NCI-H526 treated with DMSO at 0.1 percent for 48 hours (cell line): ENCODE measurements around the gene LRRTM2.
A peak's percentile ranks its signal among the peaks of the same experiment; 100 is the strongest.

ENCODE experiments used
- DNase-seq: peaks from one replicate; lab custom pipeline; 2025; lab: John Stamatoyannopoulos, UW

Gene LRRTM2

GRCh38 chr5:138883211-138883610 is 8.1 kb upstream of the LRRTM2 start:
- DNase-seq = no peak

- DNase-seq = no peak
Observed at GRCh38 chr5:138878437-138879235, 3.5 kb upstream of the LRRTM2 start.

GRCh38 chr5:138876811-138877210 is 1.7 kb upstream of the LRRTM2 start:
- DNase-seq = no peak

GRCh38 chr5:138875946-138876345 is 811 bp upstream of the LRRTM2 start:
- DNase-seq = no peak

DNA sequence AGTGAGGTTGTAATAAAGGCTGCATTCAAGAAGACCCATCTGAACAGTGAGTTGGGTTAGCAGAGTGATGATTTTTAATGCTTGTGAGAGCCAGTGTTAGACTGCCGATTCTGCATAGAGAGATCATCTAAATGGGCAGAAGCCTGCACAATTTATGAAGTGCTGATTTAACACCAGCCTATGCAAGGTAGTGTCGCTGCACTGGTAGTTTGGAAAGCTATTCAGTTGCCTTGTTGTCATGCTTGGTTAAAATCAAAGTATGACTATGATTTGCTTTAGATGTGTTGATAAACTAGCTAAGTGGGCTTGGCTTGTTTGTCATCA is 379 bp upstream of the LRRTM2 start:
- no peak for DNase-seq

GRCh38 chr5:138874241-138874640 is 894 bp downstream of the LRRTM2 start:
- no peak for DNase-seq

- DNase-seq = no peak
Observed at GRCh38 chr5:138873466-138874221, 1.5 kb downstream of the LRRTM2 start.

DNA sequence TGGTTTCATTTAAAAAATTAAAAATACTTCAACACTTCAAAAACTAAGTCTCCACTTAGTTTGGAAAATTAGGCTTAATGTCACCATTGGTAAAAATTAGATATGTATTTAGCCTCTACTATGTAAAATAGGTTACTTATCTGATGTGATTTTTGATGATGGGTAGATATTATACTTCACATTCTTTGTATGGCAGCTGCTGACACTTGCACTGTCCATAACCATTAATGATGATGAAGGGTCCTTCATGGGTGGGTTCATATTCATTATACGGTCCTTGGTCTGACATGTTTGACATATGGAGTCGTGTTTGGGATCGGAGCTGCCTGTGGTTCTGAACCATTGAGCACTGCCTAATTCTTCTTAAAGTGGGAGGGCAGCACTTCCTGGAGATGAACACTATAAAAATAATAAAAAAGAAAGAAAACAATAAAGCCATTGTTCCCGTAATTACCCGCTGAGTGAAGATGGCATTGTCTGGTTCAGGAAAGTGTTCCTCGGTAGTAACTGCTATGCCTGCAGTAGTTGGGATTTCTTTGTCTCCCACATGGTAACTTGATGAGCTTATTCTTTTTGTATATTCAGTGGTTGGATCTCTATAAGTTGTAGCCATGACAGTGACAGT is 2.2 kb downstream of the LRRTM2 start:
- peak; percentile 45 for DNase-seq

GRCh38 chr5:138870611-138871010 is 4.5 kb downstream of the LRRTM2 start:
- no peak for DNase-seq

DNA sequence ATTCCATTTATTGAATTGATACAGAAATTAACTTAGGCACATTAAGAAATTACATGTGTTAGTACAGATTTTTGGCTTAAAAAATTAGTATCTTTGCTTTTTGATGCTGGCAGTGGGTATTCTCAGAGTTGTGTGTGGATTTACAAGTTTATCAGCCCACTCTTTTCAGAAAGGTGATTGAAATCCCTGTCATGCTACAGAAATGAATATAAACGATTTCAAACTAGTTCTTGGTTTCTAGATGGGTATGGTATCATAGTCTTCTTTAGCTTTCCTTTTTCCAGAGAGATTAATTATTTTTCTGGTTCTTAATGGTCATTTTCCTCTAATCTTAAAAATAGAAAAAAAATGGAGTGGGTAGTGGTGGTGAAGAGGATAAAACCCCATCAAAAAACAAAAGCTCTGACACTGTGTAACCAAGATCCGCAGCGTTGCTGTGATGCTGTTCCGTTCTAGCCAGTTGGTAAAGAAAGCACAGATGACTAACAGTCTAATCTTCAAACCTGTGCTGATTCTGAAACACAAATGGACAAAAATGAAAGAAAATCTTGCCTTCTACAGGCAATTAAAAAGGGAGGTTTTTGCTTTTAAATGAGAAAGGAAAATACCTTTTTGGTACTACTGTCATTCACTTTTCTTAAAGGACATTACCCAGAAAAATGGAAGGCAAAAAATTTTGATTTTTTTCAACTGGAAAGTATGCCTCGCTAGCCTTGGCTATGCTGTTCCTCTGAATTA is 5.2 kb downstream of the LRRTM2 start:
- DNase-seq = no peak

DNA sequence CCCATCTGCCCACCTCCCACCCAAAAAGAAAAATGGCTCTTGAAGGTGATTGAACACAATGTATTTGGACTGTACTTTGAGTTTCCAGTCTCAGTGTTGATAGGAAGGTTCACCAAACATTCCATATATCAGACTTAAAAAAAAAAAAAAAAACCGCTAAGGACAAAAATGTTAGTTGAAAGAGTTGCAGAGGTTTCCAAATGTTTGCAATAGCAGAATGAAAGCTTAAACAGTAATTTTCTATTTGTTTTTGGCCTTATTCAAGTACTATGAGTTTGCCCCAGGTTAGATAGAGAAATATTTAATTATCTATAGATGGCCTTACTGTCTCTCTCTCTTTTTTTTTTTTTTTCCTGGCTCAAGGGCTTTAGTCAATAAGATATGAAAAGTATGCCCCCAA is 6.1 kb downstream of the LRRTM2 start:
- DNase-seq = no peak

DNA sequence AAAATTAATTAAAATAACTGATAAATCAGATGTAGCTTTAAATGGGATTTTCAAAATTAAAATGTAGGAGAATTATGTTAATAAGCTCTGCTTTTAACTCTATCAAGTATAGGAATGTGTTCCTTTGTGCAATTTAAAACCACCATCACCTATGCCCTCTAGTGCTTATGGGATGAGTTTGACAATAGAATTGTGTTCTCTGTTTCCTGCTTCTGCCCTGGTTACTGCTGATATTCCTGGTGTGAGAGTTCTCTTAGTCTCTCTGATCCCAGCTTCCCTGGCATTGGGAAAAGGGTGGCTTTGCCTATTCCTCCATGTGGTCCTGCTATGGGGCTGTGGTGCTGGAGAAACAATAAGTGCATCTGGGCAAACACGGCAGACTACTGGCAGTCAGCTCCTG is 8.1 kb downstream of the LRRTM2 start:
- no peak for DNase-seq

GRCh38 chr5:138853132-138853531 is 22.0 kb downstream of the LRRTM2 start:
- DNase-seq = no peak

DNA sequence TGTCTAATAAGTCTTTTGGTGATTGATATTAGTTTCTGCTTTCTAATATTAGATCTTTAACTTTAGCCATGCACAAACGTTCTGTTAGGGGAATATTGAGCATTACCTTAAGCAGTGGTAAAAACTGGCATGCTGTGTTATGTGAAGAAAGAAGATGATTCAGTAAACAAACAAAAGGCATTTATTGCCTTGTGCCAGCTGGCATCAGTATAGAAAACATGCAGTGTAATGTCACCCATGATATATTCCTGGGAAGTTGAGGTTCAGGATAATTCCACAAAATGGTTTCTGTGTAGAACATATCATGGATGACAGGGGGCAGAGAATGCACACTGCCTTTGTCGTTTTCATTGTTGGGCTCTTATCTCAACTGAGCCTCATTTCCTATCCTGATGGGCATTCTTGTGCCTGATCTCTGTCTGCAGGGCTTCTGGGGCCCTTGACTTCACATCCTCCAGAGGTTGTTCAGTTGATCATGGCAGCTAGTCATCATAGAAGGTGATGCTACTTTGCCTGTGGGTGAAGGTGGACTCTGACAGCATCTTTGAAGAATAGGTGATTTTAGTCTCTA is 24.2 kb downstream of the LRRTM2 start:
- DNase-seq = no peak

DNA sequence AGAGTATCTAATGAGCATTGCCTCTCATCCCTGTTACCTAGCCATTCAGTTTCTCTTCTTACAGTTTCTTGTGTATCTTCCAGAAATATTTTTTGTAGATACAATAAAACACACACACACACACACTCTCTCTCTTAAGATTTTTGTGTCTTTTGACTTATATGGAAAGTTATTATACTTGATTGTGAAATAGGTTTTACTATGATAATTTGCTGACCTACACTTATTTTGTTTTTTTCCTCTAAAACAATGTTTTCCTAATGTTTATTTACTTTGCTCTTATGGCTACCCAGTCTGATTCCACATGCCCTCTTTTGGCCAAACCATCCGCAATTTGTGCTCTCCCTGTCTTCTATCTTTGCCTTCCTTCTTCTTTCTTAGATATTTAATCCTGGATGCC is 25.3 kb downstream of the LRRTM2 start:
- no peak for DNase-seq

GRCh38 chr5:138849439-138849838 is 25.7 kb downstream of the LRRTM2 start:
- DNase-seq = no peak

DNA sequence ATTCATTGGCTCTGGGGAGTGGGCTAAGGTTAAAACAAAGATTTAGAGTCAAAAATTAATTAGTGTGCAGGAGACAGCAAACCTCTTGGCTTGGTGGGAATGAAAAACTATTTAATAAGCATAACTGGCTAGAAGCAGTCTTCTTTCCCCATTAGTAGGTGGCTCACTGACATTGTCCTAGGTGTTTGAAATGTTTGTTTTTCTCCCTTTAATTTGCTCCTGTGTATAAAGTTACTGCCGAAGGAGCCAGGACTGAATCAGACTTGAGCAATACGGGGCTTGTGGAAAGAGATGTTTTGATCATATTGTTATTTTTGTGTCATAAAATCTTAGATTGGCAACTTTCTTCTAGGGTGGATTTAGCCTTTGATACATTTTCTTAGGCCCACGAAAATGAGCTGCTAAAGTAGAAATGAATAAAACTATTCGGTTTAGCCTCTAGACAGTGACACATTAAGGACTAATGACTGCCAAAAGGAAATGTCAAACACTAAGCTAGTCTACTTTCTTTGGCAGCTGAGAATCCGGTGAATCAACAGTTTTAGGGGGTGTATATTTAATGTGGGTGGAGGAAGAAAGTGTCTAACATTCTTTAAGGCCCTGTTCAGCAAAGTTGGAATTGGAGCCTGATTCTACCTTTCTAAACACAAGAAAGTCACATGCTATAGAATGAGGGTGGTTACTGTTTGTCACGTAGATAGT is 30.2 kb downstream of the LRRTM2 start:
- DNase-seq = no peak

DNA sequence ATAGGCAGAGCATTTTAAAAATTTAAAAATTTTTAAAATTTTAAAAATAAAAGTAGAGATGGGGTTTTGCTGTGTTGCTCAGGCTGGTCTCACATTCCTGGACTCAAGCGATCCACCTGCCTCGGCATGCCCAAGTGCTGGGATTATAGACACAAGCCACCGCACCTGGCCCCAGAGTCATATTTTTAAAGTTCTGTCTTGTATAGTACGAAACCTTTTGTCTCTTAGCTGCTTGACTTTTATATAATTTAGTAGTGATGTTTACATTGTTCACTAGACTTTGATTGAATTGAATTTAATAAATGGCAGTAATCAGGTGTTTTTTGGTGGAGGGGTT is 31.0 kb downstream of the LRRTM2 start:
- DNase-seq = no peak

GRCh38 chr5:138843316-138844124 is 31.6 kb downstream of the LRRTM2 start:
- no peak for DNase-seq

- no peak for DNase-seq
Observed at GRCh38 chr5:138841531-138841930, 33.6 kb downstream of the LRRTM2 start.

- no peak for DNase-seq
Observed at GRCh38 chr5:138840103-138840502, 35.0 kb downstream of the LRRTM2 start.
